A673 (cell line): ENCODE data around the gene CTNNBL1.

Experiments used
- CTCF ChIP-seq: fragments of 300-800, 200-600 bp; sonication (generic); conservative IDR thresholded peaks from 2 replicates; pipeline ENCODE4 v1.5.1; 2017; ENCODE audit warnings: low read depth, mild to moderate bottlenecking, antibody characterized with exemption, low read length, moderate library complexity, mixed read lengths
- EZH2 ChIP-seq: fragments of 200-600 bp; sonication (generic); IDR thresholded peaks from 2 replicates; pipeline ENCODE4 v1.6.1; 2017; ENCODE audit warnings: borderline replicate concordance, low read depth, mild to moderate bottlenecking, mixed read lengths, antibody characterized with exemption, low read length; ENCODE audit not compliant: poor library complexity, severe bottlenecking

- no peak for TF ChIP-seq CTCF
- no peak for TF ChIP-seq EZH2
These were observed 116.2 kb downstream of the CTNNBL1 start for GRCh38 chr20:37810027-37810426.
